Uterus (tissue), 4 donors: Measurements from ENCODE around the gene FAM25A. TPM values are rescaled to one million over a fixed set of nuclear protein-coding genes. Genes with fewer than 3 reads are reported as not detected.

ENCODE experiments used
- DNase-seq, 2 donors: peaks; one replicate each; pipeline ENCODE4 v3.0.0-alpha.2; 2019 to 2020
- H3K27ac ChIP-seq, 2 donors: fragments of 200-600 bp; sonication (generic); 1 replicate in 1 of 2; 2 replicates in 1 of 2; pipeline ENCODE4 v1.5.1; 2016 to 2018
- H3K27me3 ChIP-seq, 2 donors: fragments of 200-600 bp; sonication (generic); one replicate each; pipeline ENCODE4 v1.5.1; 2018 to 2019; ENCODE audit warnings: control low read depth in 1 of 2
- H3K36me3 ChIP-seq, 2 donors: fragments of 200-600 bp; sonication (generic); one replicate each; pipeline ENCODE4 v1.5.1; 2019; ENCODE audit warnings: control low read depth in 1 of 2
- H3K4me1 ChIP-seq, 2 donors: fragments of 200-600 bp; sonication (generic); one replicate each; pipeline ENCODE4 v1.5.1; 2018 to 2019; ENCODE audit warnings: control low read depth in 1 of 2
- H3K4me3 ChIP-seq, 2 donors: fragments of 200-600 bp; sonication (generic); 1 replicate in 1 of 2; 2 replicates in 1 of 2; pipeline ENCODE4 v1.5.1; 2018 to 2019; ENCODE audit warnings: mild to moderate bottlenecking in 1 of 2
- H3K9me3 ChIP-seq, 2 donors: fragments of 200-600 bp; sonication (generic); one replicate each; pipeline ENCODE4 v1.5.1; 2019; ENCODE audit warnings: control low read depth in 1 of 2
- POLR2A ChIP-seq, 2 donors: fragments of 450-650 bp; IDR thresholded peaks; one replicate each; pipeline ENCODE4 v1.6.1; 2016; ENCODE audit warnings: antibody characterized with exemption in 2 of 2, mild to moderate bottlenecking in 1 of 2, moderate library complexity in 1 of 2
- intact Hi-C: fragments of 100-400 bp; cut with DNase I; formaldehyde crosslinking; loops from one replicate; pipeline ENCODE4 v1.15.1; 2023; ENCODE audit warnings: low total_unique reads
- total RNA-seq, 4 donors: library from RNA; depleted of rRNA in 3 of 4; stranded (reverse); fragments of >200 nt in 3 of 4; gene quantifications; one replicate each; pipeline versions ENCODE4 v1.1.0 to v1.2.4, GENCODE V29; 2014 to 2023
- TF ChIP-seq, protein P1 (sequence below), 4 experiments: fragments of 200-600 bp in 2 of 4; fragments of 450-650 bp in 2 of 4; sonication (generic) in 2 of 4; IDR thresholded peaks; one replicate each; pipeline ENCODE4 v1.5.1; 2016 to 2019; ENCODE audit warnings: antibody characterized with exemption in 4 of 4, mild to moderate bottlenecking in 2 of 4, moderate library complexity in 1 of 4
- donor health status: DM: yes; HTN: yes; CAD: no.

Gene FAM25A
- total RNA-seq, 4 donors from 2014 or later: not detected

DNA sequence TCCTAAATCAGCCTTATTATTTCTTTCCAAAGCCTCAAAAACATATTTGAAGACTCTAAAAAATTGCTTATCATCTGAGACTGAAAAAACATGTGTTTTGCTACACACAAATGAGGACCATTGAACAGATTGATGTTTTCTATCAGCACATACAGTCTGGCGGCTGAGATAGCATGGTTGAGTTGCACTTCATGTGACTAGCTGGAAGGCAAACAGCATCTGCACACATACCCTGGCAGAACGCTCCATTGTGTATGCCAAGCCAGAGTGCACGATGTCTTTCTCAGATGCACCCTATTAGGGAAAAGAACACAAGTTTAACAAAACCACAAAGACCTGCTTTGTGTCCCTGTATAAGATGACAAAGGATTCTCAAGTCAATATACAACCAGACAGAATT lies 33.0 kb downstream of the FAM25A start:
- H3K36me3 ChIP-seq: no peaks in the 10 kb centered on the region
- intact Hi-C loops: no loop called here
- H3K27me3 ChIP-seq: no peaks in the 10 kb centered on the region
- DNase-seq: peak in 1 of 2 donors; percentile 19
- H3K4me3 ChIP-seq: no peak overlapping the region
- H3K4me1 ChIP-seq: no peaks in the 10 kb centered on the region
- H3K9me3 ChIP-seq: no peaks in the 10 kb centered on the region
- H3K27ac ChIP-seq: no peak overlapping the region
- no peak for TF ChIP-seq POLR2A (IDR thresholded peaks at IDR 0.05)
- TF ChIP-seq, protein P1, sequence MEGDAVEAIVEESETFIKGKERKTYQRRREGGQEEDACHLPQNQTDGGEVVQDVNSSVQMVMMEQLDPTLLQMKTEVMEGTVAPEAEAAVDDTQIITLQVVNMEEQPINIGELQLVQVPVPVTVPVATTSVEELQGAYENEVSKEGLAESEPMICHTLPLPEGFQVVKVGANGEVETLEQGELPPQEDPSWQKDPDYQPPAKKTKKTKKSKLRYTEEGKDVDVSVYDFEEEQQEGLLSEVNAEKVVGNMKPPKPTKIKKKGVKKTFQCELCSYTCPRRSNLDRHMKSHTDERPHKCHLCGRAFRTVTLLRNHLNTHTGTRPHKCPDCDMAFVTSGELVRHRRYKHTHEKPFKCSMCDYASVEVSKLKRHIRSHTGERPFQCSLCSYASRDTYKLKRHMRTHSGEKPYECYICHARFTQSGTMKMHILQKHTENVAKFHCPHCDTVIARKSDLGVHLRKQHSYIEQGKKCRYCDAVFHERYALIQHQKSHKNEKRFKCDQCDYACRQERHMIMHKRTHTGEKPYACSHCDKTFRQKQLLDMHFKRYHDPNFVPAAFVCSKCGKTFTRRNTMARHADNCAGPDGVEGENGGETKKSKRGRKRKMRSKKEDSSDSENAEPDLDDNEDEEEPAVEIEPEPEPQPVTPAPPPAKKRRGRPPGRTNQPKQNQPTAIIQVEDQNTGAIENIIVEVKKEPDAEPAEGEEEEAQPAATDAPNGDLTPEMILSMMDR (IDR thresholded peaks at IDR 0.05): no peak

DNA sequence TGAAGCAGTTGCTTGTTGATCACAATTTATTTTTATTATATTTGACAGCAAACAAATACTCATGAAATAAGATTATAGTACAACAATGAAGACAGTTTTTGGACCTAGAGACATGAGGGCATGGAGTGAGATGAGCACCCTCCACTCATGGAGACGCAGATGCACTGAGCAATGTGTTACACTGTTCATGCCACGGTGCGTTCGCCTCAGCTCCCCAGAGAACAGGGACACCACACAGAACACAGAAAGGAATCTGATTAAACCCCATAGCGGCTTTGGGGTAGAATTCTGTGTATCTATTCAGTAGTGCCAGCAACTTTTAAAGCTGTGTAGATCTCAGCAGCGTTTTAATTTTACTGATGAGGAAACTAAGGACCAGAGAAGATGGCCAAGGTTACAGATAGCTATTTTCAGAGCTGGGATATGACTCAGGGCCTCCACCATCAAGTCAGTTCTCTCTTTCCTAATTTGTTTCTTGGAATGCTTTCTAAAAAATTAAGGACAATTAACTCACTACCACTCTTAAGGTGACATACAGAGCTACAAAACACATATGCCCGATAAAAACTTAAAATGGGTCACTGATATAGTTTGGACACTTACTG lies 33.6 kb downstream of the FAM25A start:
- TF ChIP-seq POLR2A (IDR thresholded peaks at IDR 0.05): no peak
- TF ChIP-seq, protein P1 (IDR thresholded peaks at IDR 0.05): no peak
- intact Hi-C loops: no loop called here
- Histone ChIP-seq H3K27me3 (no peaks in the 10 kb centered on the region), H3K27ac (no peak overlapping the region), H3K9me3 (no peaks in the 10 kb centered on the region), H3K4me1 (no peaks in the 10 kb centered on the region), H3K36me3 (no peaks in the 10 kb centered on the region), H3K4me3 (no peak overlapping the region)
- no peak for DNase-seq

DNA sequence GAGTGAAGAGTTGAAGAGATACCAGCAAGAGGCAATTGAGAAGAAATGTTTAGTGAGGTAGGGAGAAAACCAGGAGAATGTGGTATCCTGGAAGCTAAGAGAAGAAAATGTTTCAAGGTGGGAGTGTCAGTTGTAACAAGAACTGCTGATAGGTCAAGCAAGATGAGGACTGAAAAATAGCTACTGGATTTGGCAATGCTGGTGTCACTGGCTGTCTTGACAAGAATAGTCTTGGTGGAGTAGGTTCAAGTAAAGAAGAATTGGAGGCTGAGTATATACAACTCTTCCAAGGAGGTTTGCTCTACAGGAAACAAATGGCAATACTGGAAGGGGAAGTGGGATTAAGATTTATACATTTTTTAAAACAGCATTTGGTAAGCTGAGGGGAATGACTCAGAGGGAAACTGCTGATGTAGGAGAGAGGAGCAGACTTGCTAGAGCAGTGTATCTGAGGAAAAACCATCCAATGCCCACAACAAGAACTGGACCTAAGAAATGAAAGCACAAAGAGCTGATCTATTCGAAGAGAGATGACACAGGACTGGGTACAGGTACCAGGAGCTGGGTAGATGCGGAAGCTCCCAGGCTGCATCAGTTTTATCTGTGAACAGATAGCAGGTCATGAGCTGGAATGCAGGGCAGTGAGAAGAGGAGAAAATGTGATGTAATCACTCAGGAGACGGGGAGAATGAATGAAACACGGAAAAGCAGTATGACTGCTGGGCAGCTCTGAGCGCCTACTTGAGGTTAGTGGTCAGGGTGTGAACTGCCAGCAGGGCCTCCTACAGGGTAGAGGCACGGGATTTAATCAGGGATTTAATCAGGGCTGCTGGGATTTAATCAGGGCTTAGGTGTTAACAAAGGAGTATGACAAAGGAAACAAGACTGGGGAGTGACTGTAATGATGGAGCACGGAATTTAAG lies 34.5 kb downstream of the FAM25A start:
- DNase-seq: no peak
- Histone ChIP-seq H3K9me3 (no peaks in the 10 kb centered on the region), H3K27ac (no peak overlapping the region), H3K4me1 (no peaks in the 10 kb centered on the region), H3K4me3 (no peak overlapping the region), H3K36me3 (peaks cover 0 to 1% of the 10 kb centered on the region in 2 donors), H3K27me3 (no peaks in the 10 kb centered on the region)
- TF ChIP-seq, protein P1 (IDR thresholded peaks at IDR 0.05): no peak
- no peak for TF ChIP-seq POLR2A (IDR thresholded peaks at IDR 0.05)
- intact Hi-C loops: no loop called here

DNA sequence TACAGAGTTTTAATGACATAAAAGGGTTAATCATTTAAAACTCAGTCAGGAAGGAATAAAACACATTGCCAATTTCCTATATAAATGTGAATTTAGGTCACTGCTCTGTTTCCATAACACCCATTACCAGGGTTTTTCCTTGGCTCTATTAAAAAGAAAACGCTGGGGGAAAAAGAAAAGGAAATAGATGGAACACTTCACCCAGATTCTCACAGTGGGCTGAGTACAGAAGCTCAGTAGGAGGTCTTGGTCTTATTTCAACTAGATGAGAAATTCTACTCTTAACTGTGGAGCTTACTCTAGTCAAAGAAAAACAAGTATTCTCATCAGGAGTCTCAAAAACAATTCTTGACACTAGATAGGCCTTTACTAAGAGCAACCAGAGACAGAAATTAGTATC lies 38.1 kb downstream of the FAM25A start:
- Histone ChIP-seq H3K4me1 (no peaks in the 10 kb centered on the region), H3K9me3 (no peaks in the 10 kb centered on the region), H3K36me3 (peaks cover 0 to 3% of the 10 kb centered on the region in 2 donors), H3K4me3 (no peak overlapping the region), H3K27ac (no peak overlapping the region), H3K27me3 (no peaks in the 10 kb centered on the region)
- no peak for DNase-seq
- intact Hi-C loops: no loop called here
- TF ChIP-seq POLR2A (IDR thresholded peaks at IDR 0.05): no peak
- TF ChIP-seq, protein P1 (IDR thresholded peaks at IDR 0.05): no peak

- H3K4me1 ChIP-seq: no peaks in the 10 kb centered on the region
- no peak overlapping the region for H3K27ac ChIP-seq
- no peaks in the 10 kb centered on the region for H3K9me3 ChIP-seq
- DNase-seq: no peak
- H3K27me3 ChIP-seq: no peaks in the 10 kb centered on the region
- intact Hi-C loops: no loop called here
- peaks cover 0 to 3% of the 10 kb centered on the region in 2 donors for H3K36me3 ChIP-seq
- H3K4me3 ChIP-seq: no peak overlapping the region
- TF ChIP-seq, protein P1 (IDR thresholded peaks at IDR 0.05): no peak
- no peak for TF ChIP-seq POLR2A (IDR thresholded peaks at IDR 0.05)
Measured at GRCh38 chr10:87059401-87059800, 39.3 kb downstream of the FAM25A start.
